Hematopoietic multipotent progenitor cell (in vitro differentiated cells): ENCODE measurements around the gene ZC2HC1B. TPM values are rescaled to one million over a fixed set of nuclear protein-coding genes. Genes with fewer than 3 reads are reported as not detected.

Source experiments
- DNase-seq, 3 donors: peaks; one replicate each; pipeline ENCODE4 v3.0.0-alpha.2; 2011 to 2015; ENCODE audit warnings: low read depth in 2 of 3, low spot score in 2 of 3
- total RNA-seq: library from RNA; depleted of rRNA; stranded (reverse); fragments of >200 nt; gene quantifications from one replicate; pipeline ENCODE4 v1.2.3, GENCODE V29; 2012

ZC2HC1B gene
- total RNA-seq, 1 donor: not detected

DNA sequence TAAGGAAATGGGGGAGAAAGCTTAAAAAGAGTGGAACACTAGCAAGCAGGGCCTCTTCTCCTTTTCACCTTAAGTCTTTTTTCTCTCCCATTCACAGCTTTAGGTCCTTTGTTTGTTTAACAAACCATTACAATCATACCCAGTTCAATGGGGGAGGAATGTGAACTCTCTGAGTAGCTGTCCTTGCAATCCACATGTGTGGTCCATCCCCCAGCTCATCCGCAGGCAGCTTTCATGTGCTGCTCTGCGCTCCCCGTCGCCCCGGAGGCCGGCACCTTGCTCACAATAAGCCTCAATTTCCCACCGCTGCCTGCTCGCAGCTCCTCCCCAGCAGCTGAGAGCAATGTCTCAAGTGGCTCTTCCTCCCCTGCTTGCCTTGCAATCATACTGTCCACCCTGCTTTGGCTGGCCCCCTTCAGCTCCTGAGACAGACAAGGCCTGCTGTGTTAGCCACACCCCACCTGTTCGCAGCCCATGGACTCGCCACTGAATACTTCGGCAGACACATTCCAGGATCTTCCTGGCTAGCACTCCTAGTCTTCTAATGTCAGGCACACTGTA lies 94.6 kb downstream of the ZC2HC1B start:
- no peak for DNase-seq

DNA sequence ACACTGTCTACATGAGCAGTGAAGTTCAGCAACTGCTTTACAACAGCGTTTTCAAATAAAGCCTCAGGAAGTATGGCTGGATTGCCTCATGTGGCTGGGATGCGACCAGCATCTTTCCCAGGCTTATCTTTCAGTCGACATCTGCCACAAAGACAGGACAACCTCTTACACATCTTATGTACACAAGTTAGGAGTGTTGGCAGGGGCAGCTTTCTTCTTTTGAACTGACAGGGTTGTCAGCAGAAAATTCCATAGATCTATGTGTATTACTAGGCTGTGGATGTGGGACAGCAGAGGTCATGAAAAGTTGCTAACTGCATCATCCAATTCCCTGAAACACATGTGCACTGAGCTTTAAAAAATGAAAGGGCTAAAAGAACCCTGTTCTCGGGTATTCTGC lies 95.7 kb downstream of the ZC2HC1B start:
- no peak for DNase-seq

DNA sequence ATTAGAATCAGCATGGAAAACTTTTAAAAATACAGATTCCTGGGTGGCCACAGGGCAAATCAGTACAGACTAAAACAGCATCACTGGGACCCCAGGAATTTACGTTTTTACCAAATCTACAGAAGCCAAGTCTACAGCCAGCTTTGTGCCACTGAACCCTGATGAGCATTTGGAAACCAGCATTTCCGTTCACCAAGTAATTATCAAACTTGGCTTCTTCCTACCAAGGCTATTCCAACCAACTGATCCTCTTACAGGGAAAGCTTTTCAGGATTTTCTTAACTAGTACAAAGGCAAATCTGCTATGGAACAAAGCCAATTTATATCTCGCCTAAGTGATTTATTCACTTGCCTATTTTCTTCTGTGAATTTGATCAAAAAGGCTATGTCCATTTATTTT lies 96.8 kb downstream of the ZC2HC1B start:
- no peak for DNase-seq

DNA sequence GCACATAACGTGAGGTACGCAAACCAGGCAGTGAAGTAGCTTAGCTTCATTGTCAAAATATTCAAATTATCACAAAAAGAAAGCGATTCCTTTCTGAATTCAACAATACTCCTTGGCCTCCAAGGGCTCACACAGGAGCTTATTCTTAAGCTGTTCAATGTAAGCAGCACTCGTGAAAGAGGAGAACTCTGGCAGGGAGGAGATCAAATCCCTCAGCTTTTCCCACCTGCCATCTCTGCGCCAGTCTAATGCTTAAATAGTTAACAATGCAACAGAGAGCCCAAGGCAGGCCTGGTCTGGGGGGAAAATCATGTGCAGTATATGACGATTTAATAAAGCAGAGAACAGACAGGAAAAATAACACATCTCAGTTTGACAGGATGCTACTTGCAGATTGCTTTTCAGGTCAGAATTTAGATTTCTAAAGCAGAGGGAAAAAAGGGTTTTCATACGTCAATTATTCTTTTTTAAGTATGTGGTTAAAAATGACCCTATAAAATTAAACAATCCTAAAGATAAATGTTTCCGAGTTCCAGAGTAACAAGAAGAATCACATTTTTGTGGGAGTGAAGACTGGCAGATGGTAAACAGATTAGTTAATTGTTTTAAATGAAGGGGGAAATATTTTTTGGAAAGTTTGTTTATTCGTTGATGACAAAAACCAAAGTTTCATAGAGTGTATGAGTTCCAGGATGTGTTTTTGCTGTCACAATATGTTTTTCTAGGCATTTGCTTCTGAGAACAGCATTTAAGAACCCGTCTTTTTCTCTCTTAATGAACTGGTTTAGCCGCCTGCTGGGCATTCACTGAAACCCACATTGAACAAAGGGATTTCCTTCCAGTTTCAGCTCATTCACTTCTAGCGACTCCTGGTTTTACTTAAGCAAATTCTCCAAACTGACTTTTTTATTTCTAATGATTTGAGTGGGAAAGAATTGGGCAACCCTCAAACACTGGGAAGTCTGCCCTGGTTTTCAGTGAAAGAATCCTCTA lies 97.9 kb downstream of the ZC2HC1B start:
- DNase-seq: no peak

- DNase-seq: no peak
These were observed 99.1 kb downstream of the ZC2HC1B start for GRCh38 chr6:143963158-143963919.

- DNase-seq: peak in 1 of 3 donors; percentile 57
These were observed 100.4 kb downstream of the ZC2HC1B start for GRCh38 chr6:143964674-143965081.

- DNase-seq: peak in 2 of 3 donors; percentile 69 to 90
These were observed 101.4 kb downstream of the ZC2HC1B start for GRCh38 chr6:143965503-143966171.

GRCh38 chr6:143966312-143966711 lies 102.0 kb downstream of the ZC2HC1B start:
- DNase-seq: peak in 2 of 3 donors; percentile 24 to 71

- peak in 1 of 3 donors; percentile 50 for DNase-seq
These were observed 103.6 kb downstream of the ZC2HC1B start for GRCh38 chr6:143967706-143968376.

DNA sequence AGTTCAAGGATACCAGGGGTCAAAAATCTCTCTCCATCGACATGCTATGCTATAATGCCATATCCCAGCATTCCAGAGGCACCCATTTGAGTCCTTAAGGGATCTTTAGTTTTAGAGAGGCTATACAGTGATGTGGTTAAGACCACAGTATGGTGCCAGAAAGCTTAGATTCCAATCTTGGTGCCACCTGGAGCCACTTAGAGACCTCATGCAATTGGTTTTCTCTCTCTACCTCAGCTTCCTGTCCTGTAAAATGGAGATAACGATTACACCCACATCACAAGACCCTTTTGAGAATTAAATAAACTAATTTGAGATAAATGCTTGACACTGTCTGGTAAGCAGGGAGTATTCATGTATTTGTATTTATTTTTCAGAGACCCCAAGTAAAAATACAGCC lies 104.8 kb downstream of the ZC2HC1B start:
- peak in 2 of 3 donors; percentile 43 to 82 for DNase-seq

- no peak for DNase-seq
These were observed 106.4 kb downstream of the ZC2HC1B start for GRCh38 chr6:143970456-143971218.

GRCh38 chr6:143971482-143972205 lies 107.4 kb downstream of the ZC2HC1B start:
- no peak for DNase-seq

- DNase-seq: no peak
These were observed 109.1 kb downstream of the ZC2HC1B start for GRCh38 chr6:143973097-143973966.

DNA sequence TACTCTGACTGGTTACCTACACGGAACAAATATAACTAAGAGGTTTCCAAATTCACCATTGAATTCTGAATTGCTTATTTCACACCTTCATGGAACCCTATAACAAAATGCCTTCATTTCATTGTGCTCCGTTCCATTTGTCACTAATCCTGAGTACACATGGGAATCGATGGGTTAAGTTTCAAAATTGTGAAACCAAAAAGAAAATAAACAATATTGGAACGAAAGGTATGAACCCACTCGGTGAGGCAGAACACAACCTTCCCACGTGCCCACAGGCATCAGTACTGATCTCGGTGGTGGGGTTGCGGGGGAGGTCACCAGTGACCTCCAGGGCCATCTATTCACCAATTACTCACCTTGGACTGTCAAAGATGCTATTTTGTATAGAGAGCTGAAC lies 109.8 kb downstream of the ZC2HC1B start:
- DNase-seq: no peak

DNA sequence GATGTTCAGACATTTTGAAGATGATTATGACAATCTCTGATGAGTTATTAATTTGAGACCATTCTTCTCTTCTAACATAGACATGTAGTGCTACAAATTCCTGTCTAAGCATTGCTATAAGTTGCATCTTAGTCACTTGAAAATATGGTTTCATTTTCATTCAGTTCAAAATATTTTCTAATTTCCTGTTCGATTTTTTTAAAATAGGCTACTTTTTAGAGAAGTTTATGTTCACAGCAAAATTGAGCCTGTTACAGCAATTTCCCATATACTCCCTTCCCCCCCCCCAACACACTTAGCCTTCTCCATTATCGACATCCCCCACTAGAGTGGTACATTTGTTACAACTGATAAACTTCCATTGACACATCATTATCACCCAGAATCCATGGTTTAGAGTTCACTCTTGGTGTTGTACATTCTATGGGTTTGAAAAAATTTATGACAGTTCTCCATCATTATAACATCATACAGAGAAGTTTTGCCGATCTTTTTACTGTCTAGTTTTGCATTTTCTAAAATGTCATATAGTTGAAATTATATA lies 112.6 kb downstream of the ZC2HC1B start:
- no peak for DNase-seq

GRCh38 chr6:143980921-143981320 lies 116.6 kb downstream of the ZC2HC1B start:
- DNase-seq: no peak

DNA sequence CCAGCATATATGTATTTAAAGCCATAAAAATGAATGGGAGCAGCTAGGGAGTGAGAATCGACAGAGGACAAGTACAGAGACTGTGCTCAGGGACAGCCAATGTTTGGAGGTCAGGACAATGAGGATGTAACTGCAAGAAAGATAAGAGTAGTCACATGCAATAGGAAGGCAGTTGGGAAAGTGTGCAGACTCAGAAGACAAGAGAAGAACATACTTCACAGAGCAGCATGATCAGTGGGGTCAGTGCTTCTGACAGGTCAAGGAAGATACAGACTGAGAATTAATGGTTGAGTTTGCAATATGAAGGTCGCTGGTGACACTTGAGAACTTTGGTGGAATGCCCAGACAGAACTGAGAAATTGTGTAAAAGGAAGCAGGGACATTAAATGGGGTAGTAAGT lies 118.7 kb downstream of the ZC2HC1B start:
- DNase-seq: no peak
